H1 (cell line): Measurements from ENCODE around the gene GNG7. TPM values are rescaled to one million over a fixed set of nuclear protein-coding genes. Genes with fewer than 3 reads are reported as not detected.

Experiments
- CEBPB ChIP-seq: IDR thresholded peaks from 2 replicates; pipeline ENCODE4 v1.6.1; 2012; ENCODE audit warnings: low read depth, low read length
- CHD2 ChIP-seq: IDR thresholded peaks from 2 replicates; pipeline ENCODE4 v1.6.1; 2012; ENCODE audit warnings: low read length, improper control_type of control experiment
- USF2 ChIP-seq: IDR thresholded peaks from 2 replicates; pipeline ENCODE4 v1.6.1; 2011; ENCODE audit warnings: low read length, improper control_type of control experiment
- YY1 ChIP-seq: IDR thresholded peaks from 2 replicates; pipeline ENCODE4 v1.6.1; 2011; ENCODE audit warnings: low read depth, mild to moderate bottlenecking, low read length
- polyA plus RNA-seq, 7 experiments: library from polyadenylated mRNA; depleted of rRNA in 3 of 7; stranded (reverse) in 5 of 7; unstranded in 2 of 7; fragments of >200 nt in 5 of 7; fragments of 200-250 nt in 2 of 7; gene quantifications; 1 replicate in 5 of 7; 2 replicates in 1 of 7; 4 replicates in 1 of 7; pipeline versions ENCODE4 v1.2.1 to v1.2.3, GENCODE V29; 2011 to 2013; ENCODE audit warnings: missing spikeins in 2 of 7, mixed read lengths in 2 of 7
- total RNA-seq: library from RNA; stranded (reverse); fragmentation: NEBNext Ultra II Directional; extraction: Animal tissue kit (Norgen Biotek cat#: 25700); gene quantifications from 2 replicates; pipeline ENCODE4 v1.2.1, GENCODE V29; 2021

The GNG7 gene
- total and polyA plus RNA-seq, 2 of the 8 experiments (the other 6 are each of a cell fraction or from before 2014, with no cell fraction given) = 2.8 to 7.8 TPM

GRCh38 chr19:2683430-2684003 lies 19.0 kb downstream of the GNG7 start (continued):
- TF ChIP-seq CHD2 (no peak), CEBPB (no peak), USF2 (no peak), YY1 (no peak)
